ENCODE measurements around the gene CLASP2.
"Not testable (repeated sequence)": the region's sequence is repeated elsewhere in the genome, so short reads cannot be mapped to it uniquely, and the experiment has no call there.

Gene CLASP2

DNA sequence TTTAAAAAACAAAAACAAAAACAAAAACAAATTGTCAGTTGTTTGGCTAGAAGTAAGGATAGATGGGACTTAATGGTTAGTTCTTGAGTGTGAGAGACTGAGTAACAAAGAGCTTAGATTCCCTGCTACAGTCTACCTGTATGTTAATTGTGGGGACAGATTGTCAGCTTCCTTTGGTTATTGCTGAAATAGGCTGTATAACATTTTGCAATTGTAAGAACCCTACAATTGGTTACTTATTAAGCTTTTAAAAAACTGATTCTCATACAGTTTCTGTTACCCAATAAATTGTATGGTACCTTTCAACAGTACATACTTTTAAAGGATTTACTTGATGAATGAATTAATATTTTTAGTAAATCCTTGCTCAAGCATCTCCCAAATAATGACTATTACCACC, 35.3 kb downstream of the CLASP2 start:
- no peak for DNase-seq

DNA sequence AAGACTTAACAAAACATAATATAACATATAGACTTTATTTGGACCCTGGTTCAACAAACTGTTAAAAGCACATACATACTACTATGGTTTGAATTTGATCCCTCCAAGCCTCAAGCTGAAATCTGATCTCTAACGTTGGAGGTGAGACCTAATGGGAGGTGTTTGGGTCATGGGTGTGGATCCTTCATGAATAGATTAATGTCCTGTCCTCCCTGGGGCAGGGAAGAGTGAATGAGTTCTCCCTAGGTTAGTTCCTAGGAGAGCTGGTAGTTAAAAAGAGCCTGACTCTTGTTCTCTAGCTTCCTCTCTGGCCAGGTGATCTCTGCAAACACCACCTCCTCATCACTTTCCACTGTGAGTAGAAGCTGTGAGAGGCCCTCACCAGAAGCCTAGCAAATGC, 36.4 kb downstream of the CLASP2 start:
- no peak for DNase-seq

DNA sequence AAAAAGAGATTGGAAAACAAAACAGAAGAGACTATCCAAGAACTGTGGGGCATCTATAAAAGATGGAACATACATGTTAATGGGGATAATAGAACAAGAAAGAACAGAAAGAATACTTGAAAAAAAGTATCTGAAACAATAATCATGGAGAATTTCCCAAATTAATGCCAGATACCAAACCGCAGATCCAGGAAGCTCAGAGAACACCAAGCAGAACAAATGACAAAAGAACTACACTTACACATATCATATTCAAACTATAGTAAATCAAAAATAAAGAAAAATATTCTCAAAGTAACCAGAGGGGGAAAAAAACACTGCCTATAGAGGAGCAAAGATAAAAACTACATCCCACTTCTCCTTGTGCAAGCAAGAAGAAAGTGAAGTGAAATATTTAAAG, 40.0 kb downstream of the CLASP2 start:
- DNase-seq, result no peak

DNA sequence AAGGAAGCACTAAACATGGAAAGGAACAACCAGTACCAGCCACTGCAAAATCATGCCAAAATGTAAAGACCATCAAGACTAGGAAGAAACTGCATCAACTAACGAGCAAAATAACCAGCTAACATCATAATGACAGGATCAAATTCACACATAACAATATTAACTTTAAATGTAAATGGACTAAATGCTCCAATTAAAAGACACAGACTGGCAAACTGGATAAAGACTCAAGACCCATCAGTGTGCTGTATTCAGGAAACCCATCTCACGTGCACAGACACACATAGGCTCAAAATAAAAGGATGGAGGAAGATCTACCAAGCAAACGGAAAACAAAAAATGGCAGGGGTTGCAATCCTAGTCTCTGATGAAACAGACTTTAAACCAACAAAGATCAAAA, 44.6 kb downstream of the CLASP2 start:
- not testable (repeated sequence) for DNase-seq

DNA sequence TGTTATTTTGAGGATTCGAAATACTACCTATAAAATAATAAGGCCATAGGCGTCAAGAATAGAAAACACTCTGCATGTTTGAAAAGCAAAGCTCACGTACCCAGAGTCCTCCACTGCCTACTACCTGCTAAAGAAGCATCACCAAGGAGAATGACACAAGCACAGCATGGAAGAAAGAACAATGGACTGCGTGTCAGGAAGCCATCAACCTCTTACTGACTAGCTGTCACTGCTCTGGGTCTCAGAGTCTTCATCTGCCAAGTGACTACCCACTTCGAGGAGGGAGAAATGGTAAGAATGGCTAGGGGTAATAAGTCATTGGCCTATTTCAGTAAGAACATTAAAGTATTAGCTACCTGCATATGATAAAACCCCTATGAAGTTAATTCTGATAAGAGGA, 49.4 kb downstream of the CLASP2 start:
- no peak for DNase-seq

DNA sequence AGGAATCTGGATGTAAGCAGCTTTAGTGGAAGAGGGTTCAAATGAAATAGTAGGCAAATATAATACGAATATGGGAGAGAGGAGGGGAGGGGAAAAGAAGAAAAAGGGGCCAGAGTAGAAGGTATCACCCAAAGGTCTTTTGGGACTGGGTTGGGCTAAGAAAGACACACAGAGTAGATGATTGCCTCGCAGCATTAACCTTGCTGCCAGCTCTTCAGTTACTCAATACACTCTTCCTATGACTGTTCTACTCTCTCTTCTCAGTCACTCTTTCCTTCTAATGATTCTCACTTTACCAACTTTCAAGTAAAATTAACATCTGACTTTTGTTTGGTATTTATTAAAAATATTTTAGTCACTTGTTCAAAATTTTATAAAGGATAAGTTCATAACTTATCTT, 52.8 kb downstream of the CLASP2 start:
- no peak for DNase-seq

DNA sequence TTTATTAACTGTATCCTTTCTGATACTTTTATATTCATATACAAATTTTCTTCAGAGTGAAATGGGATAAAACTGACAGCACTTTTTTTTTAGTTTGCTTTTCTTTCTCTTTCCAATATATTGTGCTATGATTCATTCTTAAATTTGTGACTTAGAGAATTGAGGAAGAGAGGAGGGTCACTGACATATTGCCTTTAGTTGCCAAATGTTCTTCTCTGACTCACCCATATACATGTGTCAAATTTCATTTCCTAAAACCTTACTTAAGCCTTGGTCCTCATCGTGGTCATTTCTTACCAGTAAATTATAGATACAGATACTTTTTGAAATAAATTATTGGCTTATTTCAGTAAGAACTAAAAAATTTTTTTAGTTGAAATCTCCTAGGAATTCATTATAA, 53.9 kb downstream of the CLASP2 start:
- no peak for DNase-seq

DNA sequence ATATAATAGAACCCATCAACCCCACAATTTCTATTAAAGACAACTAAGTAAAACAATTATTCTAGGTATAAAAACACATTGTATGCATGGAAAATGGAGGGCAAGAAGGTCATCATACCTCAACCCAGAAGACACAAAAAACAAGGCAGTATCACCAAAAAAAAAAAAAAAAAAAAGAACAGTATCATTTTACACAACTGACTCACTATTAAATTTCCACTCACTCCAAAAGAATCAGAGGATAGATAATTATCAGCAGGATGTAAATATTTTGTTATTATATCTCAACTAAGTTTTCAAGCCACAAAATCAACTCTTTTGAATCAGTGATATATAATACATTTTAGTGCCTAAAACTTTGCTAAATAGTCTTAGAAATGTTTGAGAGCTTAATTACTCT, 55.0 kb downstream of the CLASP2 start:
- no peak for DNase-seq

DNA sequence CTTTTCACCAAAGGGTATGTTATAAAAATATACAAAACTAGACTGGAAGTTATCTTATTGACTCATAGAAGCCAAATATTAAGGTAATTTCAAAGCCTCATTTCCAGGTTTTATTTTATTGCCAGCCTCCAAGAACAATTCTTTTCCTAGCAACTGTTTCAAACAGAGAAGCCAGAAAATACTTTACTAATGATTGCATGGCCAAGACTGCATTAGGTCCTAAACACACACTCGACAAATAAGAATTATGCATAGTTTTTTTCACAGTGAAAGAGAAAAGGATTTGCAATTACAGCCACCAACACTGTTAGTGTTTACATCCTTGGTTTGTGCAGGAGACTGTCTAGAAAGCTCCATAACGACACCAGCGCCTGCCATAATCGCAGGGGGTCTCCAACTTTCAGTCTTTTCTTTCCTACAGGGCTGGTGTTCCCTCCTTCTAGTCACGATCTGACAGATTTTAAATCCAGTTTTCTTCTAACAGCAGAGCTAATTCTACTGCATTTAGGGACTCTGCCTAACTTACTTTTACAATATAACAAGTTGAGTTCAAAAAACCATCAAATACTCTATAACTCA, 58.1 kb downstream of the CLASP2 start:
- no peak for DNase-seq

DNA sequence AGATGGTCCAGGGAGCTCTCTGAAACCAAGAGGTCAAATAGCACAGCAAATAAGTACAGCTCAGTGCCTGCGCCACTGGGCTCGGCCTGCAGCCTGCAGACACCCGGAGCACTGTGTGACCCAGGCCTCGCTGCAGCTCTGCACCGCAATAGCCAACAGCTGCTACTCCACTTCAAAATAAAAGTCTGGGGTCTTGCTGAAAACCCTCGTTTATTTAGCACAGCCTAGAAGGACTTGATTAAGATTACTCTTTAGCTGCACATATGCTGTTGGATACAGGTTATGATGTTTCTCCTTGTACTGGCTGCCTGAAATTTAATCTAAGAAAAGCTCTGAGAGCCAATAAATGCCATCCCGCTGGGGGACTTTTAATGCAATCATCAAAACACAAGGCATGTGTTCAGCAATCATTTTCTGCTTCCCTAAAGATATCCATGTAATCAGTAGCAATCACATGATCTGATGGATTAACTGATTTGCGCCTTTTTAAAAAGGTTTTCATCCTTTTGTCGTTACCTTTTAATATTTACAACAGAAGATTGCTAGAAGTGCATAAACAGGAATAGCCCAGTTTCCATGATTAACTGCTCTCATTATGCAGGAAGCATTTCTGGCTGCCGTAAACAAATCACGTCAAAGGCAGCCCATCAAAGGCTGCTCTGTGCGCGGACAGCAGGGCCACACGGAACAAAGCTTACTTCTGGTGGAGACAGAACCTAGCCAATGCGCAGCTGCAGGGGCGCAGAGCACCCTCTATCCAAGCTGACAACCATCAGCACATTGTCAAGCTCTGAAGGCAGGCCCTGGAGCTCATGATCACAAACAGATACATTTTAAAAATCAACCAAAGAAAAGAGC, 58.8 kb downstream of the CLASP2 start:
- DNase-seq, result peak; percentile 32

DNA sequence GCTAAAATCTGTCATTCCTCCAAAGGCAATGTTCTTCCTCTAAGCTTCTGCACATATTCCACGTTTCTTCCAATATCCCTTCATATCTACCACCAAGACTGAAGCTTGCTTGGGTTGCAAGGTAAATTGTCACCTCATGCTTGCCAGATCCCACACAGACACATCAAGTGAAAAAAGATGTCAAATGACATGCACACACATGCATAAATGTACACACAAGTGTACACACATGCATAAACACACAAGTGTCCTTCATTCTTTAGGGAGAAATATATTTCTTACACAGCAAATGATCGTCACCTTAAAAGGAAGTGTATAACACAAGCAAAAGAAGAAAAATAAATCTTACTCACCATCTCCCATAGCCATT, 59.4 kb downstream of the CLASP2 start:
- DNase-seq, result no peak

DNA sequence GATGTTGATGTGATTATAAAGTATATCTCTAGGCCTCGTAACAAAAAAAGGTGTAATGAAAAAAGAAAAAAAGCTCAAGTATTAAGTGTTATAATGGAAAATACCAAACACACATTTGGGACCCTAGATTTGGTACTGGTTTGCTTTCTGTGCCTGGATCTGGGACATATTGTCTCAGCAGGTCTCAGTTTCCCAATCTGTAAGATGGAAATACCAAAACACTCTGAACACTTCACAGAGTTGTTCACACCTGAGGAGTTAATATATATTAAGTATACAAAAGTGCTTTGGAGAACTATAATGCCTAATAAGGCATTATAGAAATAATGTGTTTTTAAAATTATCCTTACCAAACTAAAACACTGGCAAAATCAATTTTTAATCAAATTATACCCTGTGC, 60.0 kb downstream of the CLASP2 start:
- DNase-seq, result no peak

DNA sequence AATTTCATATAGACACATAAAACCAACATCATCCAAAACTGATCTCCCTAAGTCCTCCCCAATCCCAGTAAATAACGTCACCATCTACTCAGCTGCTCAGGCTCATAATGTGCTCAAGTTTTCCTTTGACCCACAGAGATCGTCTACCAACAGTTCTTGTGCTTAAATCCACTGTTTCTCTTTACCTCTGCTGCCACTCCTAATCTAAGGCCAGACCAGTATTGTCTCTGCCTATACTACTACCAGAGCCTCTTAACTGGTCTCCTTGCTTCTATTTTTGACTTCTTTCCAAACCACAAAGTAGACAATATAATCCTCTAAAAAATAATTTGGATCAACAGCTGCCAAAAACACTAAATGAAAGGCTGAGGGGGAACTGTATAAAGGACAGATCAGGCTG, 65.3 kb downstream of the CLASP2 start:
- DNase-seq, result no peak

DNA sequence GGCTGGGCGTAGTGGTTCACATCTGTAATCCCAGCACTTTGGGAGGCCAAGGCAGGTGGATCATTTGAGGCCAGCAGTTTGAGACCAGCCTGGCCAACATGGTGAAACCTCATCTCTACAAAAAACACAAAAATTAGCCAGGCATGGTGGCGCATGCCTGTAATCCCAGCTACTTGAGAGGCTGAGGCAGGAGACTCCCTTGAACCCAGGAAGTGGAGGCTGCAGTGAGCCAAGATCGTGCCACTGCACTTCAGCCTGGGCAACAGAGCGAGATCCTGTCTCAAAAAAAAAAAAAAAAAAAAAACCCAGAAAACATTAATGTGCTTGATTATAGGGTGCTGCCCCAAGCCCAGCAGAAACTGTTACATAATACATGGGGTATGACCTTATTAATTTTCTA, 67.0 kb downstream of the CLASP2 start:
- not testable (repeated sequence) for DNase-seq

DNA sequence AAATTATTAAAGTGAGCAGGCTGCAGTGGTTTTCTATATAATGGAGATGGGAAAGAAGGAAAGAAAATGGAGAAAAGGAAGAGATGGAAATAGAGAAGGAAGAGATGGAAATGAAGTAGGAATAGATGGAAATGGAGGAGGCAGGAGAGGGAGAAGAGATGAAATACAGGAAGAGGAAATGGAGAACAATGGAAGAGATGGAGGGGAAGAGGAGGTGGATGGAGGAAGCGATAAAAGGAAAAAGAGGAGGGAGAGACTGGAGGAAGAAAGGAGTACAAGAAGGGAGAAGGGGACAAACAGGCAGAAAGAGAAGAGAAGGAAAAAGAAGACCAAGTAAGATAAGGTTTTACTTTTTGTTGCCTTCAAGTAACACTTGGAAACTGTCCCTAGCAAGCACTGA, 67.6 kb downstream of the CLASP2 start:
- DNase-seq, result no peak

DNA sequence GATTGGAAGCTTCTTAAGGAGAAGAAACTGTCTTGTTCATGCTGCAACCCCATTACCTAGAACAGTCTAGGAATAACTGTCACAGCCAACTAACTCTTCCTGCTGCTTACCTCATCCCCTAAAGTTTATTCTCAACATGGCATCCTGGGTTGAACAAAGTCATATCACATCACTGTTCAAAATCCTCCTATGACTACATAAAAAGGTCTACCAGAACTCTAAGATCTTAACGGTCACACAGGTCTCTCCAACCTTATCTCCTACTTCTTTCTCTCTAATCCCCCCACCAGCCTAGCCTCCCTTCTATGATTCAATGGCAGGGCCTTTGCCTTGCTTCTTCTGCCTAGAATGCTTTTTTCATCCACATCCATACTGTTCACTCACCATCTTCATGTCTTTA, 69.3 kb downstream of the CLASP2 start:
- no peak for DNase-seq

DNA sequence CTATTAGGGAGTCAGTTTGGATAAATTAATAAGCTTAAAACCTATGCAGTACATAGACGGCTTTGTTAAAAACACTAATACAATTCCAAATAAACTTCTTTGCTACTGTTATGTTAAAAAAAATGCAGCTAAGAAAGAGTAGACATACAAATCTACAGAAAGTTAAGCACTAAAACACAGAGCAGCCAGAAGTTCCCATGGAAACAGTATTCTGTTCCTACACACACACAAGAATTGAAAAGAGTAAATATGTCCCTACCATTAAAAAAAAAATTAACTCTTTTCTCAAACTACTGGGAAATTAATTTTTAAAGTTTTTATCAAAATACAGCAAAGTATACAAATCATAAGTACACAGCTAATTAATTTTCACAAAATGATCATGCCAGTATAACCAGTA, 71.6 kb downstream of the CLASP2 start:
- no peak for DNase-seq

DNA sequence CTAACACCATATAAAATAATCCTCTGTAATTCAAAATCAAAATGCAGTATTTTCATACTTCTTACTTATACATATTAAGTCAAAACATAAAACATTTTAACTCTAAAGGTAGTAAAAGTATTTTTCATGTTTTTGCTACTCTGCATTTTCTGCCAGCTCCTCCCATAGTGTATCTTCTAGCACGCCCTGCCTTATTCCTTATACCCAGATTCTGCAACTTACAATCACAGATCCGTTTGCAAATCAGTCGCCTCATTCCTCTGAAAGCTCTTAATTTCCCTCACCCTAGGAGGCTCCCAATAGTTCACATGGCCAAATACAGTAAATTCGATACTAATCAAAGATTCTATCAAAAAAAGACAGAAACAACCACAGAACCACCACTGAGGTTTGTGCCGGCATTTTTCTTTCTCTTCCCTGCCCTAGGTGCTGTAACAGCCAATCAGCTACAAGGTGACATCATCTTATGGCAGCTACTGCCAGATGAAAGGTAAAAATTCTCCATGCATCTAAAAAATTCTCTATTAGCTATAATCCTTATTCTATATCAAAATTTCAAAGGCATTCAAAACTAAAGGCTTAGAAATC, 72.9 kb downstream of the CLASP2 start:
- DNase-seq, result peak; percentile 61

DNA sequence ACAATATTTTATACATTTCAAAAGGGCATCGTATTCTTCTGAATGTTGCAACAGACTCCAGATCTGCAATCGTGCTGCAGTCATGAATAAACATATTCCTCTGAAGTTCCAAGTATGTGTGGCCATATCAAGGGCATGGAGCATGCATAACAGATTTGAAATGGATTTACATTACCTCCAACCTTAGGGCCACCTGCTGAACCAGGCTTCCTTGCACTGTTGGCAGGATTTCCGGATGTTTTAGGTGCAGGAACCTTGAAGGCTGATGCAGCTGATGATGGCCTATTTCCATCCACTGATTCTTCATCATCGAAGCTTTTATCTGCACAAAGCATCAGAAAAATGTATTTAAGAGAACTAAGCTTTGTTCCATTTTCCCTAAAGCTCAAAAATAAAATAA, 73.5 kb downstream of the CLASP2 start:
- DNase-seq, result no peak

DNA sequence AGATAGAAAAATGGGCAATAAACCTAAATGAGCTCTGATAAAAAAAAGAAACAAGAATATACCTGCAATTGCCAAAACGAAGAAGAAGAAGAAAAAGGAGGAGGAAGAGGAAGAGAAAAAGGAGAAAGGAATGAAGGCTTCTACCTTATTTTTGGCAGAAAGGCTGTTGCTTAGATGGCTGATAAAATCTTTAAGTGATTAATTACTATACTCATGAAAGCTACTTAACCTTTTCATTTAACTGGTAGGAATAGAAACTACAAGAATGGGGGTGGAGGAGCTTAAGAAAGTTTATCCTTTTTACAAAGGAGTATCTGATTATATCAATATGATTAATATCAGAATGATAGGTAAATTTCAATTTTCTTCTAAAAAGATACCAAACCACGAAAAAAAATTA, 75.2 kb downstream of the CLASP2 start:
- no peak for DNase-seq

DNA sequence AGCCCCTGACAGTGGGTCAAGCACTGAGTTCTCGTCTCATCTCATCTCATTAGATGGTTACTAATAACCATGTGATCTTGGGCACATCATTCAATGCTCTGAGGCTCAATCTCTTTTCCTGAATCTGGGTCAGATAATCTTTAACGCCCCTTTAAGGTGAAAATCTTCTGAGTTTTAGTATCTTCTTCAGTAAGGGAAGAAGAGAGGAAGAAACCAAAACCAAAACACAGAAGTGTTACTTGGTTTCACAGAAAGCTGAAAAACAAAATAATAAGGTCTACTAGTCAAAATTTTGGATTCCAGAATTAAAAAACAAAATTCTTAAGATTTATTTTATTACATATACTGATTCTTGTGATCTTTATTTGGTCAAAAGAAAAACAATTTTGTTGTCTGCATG, 78.2 kb downstream of the CLASP2 start:
- no peak for DNase-seq

DNA sequence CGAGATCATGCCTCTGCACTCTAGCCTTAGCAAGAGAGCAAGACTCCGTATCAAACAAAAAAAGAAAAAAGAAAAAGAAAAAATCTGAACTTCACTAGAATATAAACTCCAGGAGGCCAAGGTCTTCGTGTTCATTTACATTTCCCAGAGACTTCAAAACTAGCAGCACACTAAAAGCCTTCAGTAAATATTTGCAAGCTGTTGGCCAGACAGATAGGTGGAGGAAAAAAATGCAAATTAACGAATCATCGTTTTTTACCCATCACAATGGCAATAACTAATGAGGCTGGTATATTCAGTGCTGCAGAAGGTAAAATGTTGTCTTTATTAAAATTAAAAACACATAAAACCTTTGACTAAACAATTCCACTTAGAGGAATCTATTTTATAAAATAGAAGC, 80.6 kb downstream of the CLASP2 start:
- DNase-seq, result no peak

DNA sequence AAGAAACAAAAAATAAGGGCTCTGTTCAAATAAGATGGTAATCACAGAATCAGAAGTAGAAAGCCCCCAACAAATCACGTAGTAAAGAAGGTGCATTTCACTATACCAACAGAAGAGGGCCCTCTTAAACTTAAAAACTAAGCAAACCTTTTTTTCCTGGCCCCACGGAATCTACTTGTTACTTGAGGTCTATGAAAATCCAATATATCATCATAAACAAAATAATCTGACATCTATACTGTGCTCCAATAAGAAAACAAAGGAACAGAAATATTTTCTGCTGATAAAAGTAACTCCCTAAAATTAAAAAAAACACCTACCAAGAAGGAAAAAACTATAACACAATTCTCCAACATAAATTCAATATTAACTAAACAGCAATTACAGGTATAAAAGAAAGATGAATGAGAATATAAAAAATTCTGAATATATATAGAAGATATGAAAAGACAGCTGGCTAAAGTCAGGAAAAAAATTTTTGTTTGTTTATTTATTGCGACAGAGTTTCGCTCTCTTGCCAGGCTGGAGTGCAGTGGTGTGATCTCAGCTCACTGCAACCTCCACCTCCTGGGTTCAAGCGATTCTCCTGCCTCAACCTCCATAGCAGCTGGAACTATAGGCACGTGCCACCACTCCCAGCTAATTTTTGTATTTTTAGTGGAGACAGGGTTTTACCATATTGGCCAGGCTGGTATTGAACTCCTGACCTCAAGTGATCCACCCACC, 81.8 kb downstream of the CLASP2 start:
- peak; percentile 17 for DNase-seq

DNA sequence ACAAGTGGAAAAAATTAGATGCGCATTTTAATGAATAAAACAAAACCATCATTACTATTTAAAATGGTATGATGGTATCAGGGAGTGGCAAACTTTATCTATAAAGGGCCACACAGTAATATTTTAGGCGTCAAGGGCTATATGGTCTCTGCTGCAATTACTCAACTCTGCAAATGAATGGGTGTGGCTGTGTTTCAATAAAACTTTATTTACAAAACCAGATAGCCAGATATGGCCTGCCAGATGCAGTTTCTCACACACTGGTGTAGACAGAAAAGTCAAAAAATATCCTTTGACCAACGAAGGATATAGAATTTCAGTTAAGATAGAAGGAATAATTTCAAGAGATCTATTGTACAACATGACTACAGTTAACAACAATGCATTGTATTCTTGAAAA, 83.8 kb downstream of the CLASP2 start:
- no peak for DNase-seq

Data from kidney glomerular epithelial cell (primary cell).